Hindlimb muscle (tissue), 1 donor: Measurements from ENCODE around the gene LYAR. TPM values are rescaled to one million over a fixed set of nuclear protein-coding genes. Genes with fewer than 3 reads are reported as not detected.
A peak's percentile ranks its signal among the peaks of the same experiment; 100 is the strongest.

Experiments used
- DNase-seq: peaks from one replicate; pipeline ENCODE4 v3.0.0-alpha.2; 2013
- polyA plus RNA-seq: library from polyadenylated mRNA; unstranded; fragments of 120-200 nt; gene quantifications from one replicate; pipeline ENCODE4 v1.2.1, GENCODE V29; 2013; ENCODE audit not compliant: insufficient read length

The LYAR gene, protein sequence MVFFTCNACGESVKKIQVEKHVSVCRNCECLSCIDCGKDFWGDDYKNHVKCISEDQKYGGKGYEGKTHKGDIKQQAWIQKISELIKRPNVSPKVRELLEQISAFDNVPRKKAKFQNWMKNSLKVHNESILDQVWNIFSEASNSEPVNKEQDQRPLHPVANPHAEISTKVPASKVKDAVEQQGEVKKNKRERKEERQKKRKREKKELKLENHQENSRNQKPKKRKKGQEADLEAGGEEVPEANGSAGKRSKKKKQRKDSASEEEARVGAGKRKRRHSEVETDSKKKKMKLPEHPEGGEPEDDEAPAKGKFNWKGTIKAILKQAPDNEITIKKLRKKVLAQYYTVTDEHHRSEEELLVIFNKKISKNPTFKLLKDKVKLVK
- polyA plus RNA-seq = 11.1 TPM

DNA sequence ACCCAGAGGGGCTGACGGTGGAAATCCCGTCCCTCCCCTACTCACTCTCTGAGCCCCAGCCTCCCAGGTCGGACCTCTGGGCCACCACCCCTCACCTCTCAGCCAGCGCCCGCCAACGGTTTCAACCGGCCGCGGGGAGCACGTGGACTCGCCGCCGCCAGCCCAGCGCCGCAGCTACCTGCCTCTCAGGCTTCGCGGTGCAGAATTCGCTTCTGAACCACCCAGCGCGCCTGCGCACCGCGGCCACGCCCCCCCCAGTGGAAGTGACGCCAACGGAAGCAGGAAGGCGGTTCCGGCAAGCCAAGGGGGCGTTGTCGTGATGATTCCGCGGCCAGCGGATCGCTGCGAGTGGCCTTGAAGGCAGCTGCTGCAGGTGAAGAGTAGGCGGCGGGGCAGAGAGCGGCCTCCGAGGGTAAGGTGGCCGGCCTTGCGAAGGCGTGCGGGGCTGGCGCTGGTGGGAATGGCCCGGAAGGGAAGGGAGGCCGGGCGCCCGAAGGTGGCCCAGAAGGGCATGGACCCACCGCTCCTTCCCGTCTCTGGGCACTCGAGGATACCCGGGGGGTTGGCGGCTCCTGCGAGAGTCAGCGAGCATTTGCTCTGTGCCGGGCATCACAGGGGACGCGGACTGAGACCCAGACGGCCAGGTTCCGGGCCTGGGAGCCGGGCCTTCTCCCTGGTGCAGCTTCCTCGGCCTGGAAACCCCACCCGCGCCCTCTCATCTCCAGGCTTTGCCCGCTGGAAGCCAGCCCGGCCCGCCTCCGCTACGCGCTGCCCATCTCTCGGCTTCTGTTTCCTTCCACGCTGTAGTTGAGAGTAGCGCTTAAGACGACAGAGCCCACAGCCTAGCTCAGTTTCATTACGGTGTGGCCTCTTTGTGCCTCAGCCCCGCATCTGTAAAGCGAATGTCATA is at the start of gene LYAR, which contains the start of gene ZBTB49:
Gene LYAR (minus strand): TSS at position 214 of the 910 bp plus-strand sequence. CDS start 6,412 bp downstream, outside the sequence.
Gene ZBTB49 (plus strand): TSS at position 311 of the 910 bp plus-strand sequence. CDS start 9,695 bp downstream, outside the sequence.
- peak; percentile 95 for DNase-seq

DNA sequence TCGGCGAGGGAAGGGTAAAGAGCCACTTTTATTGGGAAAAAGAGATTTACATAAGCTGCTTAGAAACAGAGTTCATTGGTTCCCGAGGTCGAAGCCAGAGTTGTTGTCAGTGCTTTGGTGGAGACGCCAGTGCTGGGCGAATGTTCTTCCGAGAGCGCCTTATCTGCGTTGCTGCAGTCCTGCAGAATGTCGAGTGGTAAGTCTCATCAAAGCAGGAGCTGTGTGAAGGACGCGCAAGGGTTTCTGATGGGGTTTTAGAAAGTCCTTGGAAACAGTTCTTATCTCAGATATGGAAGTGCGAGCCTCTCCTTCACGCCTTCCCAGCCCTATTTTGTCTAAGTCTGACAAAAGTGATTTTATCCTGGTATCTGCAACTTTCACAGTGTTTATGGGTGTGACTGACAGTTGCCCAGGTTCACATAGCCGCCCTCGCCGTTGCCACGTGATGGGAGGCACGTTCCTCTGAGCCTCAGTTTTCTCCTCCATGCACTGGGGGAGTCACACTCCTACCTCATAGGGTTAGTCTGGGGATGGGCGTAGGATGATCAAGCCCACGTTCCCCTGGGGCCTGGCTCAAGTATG is 49.6 kb upstream of the LYAR start:
- DNase-seq = no peak

DNA sequence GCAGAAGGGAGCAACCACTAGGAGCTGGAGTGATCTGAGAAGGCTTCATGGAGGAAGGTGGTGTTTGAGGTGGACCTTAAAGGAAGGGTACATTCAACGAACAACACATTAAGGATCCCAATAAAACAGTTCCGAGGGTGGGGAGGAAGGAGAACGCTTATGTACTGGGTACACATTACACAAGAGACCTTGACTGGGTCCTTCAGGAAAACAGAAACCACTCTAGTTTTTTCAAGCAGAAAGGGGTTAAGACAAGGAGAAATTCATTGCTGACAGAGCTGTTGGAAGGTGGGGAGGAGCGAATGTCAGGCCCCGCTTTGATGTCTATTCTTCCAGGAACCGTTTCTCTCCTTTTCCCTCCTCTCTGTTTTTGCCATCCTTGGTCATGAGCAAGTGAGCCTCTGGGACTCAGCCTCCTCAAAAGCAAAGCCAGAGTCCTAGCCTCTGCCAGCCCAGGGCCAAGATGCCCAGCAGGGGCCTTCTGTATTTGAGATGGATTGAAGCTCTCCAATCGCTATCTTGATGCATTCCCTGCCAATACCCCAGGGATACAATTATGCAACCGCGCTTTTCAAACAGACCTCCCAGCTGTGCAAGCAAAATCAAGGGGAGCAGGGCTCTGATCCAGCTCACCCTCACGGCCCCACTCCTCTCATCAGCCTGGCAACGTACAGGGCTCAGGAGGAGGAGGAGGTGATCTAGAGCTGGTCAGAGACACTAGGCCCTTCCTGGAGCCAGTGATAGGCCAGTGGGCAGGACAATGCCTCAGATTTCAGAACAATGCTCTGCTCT is 48.5 kb upstream of the LYAR start:
- DNase-seq = no peak

DNA sequence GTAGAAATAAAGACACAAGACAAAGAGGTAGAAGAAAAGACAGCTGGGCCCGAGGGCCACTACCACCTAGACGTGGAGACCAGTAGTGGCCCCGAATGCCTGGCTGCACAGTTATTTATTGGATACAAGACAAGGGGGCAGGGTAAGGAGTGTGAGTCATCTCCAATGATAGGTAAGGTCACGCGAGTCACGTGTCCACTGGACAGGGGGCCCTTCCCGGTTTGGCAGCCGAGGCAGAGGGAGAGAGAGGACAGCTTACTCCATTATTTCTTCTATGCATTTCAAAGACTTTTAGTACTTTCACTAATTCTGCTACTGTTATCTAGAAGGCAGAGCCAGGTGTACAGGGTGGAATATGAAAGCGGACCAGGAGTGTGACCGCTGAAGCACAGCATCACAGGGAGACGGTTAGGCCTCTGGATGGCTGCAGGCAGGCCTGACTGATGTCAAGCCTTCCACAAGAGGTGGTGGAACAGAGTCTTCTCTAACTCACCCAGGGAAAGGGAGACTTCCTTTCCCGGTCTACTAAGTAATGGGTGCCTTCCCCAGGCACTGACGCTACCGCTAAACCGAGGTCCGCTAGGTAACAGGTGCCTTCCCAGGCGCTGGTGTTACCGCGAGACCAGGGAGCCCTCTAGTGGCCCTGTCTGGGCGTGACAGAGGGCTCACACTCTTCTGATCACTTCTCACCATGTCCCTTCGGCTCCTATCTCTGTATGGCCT is 45.0 kb upstream of the LYAR start:
- peak; percentile 26 for DNase-seq

DNA sequence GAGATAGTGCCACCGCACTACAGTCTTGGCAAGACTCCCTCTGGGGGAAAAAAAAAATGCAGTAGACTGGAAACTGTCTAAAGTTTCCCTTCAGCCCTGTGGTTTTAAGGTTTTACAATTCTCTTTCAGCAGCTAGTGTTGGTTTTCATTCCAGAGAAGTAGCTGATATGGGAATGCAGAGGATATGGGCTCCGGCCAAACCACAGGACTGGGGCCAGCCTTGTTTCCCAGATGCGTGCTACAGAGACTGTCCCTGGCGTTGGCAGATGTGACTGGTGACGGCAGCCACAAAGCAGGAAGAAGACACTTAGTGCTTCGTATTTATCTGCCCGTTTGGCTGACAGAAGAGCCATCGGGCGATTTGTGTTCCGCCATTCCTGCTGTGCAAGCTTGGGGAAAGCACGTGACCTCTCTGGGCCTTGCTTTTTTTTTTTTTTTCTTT is 43.3 kb upstream of the LYAR start:
- DNase-seq = no peak

DNA sequence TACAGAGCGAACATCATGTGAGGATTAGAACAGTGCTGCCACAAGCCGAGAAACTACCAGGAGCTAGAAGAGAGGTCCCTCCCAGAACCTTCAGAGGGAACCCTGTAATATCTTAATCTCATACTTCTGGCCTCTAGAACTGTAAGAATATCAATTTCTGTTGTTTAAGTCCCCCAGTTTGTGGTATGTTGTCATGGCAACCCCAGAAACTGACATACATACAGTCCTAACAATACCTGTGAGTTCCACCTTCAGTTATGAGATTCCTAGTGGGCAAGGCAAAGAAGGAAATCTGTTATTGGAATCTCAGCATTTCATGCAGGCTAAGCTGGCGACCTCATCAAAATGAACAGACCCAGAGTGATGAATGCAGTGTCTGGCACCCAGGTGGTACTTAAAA is 42.6 kb upstream of the LYAR start:
- no peak for DNase-seq

DNA sequence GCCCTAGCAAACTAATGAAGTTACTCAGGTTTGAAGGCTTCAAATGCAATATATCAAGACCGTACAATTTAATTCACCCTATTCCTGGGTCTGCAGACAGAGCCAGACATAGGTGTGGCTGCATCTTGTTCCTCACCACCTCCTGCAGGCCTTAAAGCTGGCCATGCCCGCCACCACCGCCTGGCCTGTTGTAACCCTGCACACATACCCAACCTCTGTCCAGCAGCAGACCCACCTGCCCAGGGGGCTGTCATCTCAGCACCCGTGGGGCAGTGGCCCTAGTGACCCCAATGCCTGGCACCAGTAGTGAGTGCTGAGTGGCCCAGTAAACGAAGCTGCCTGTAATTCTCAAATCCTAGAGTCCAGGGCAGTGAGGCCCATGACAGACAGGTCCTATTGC is 40.8 kb upstream of the LYAR start:
- no peak for DNase-seq

DNA sequence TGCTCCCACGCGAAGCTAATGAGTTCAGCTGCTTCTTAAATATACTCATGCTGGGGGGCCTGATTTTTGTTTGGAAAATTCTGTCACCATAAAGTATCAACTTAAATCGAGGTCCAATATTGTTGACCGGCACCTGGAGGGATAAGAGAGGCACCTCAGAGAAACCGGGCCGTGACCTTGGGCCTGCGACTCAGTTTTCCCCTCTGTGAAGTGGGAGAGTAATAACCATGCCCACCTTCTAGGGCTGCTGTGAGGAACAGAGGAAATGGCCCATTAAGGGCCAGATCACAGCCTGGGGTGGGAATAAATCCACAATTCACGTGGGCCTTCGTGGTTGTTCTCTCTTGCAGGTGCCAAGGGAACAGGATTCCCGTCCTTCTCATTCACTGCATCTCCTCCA is 39.5 kb upstream of the LYAR start:
- DNase-seq = no peak

DNA sequence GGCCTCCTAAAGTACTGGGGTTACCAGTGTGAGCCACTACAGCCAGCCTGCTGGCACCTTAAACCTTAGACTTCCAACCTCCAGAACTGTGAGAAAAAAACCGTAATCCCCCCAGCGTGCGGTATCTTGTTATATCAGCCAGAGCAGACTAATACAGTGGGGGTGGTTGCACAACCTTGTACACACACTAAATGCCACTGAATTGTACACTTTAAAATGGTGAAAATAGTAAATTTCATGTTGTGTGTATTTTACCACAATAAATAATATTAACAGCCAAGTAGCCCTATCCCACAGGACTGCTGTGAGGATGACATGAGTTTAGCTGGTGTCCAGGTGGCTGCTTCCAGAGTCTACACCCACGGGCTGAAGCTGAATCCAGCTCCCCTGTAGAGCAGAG is 38.9 kb upstream of the LYAR start:
- DNase-seq = no peak

DNA sequence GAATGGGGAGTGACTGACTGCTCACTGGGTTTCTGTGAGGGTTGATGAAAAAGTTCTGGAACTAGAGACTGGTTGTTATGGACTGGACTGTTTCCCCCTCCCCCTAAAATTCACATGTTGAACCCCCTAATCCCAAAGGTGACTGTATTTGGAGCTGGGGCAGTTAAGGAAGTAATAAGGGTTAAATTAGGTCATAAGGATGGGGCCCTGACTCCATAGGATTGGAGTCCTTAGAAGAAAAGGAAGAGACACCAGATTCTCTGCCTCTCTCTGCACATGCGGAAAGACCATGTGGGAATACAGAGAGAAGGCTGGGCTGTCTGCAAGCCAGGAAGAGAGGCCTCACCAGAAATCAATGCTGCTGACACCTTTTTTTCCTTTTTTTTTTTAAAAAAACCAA is 38.3 kb upstream of the LYAR start:
- no peak for DNase-seq

DNA sequence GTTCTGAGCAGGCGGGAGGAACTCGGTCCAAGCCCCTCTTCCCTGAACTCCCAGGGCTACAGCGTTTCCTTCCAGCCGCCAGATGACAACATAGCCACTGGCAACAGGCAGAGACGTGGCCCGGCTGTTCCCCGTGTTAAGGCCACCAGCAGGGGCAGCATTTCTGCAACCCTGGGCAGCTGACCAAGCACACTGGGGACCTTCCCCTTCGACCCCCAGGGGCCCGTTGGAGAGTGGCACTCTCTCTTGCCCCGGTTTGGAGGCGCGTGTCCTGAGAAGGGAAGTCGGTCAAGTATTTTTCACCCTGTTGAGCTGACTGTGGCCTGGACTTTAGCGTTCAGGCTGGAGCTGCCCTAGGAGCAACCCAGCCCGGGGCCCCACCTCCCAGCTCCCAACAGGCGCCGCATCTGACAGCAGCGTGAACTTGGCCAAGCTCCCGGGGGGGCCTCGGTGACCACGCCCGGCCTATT is 37.7 kb upstream of the LYAR start:
- DNase-seq = no peak

DNA sequence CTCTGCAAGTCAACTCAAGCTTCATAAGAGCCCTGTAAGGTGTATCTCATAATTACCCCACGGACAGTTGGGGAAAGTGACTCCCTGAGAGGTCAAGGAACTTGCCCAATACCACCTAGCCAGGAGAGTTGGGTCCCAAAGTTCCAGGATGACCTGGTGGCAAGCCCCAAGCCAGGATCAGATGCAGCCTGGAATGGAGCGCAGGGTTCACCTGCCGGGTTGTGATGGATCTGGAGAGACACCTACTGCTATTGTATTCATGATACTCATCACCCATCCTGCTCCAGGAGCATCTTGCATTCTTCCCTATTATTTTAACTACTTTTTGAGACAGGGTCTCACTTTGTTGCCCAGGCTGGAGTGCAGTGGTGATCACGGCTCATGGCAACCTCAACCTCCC is 36.2 kb upstream of the LYAR start:
- no peak for DNase-seq

DNA sequence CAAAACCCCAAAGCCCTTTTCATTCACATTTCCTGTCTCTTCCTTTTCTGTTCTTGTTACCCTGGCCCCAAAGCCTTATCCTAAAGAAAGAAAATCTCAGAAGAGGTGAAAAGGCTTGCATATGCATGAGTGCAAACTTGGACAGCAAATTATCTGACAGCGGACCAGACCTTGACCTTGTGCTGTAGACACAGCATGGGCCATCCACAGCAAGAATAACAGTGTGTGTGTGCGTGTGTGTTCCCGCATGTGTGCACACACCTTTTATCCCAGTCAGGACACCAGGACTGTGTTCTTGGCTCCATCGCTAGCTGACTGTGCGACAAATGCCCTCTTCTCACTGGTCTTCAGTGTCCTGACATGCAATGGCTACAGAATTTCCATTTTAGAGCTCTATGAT is 35.4 kb upstream of the LYAR start:
- no peak for DNase-seq

DNA sequence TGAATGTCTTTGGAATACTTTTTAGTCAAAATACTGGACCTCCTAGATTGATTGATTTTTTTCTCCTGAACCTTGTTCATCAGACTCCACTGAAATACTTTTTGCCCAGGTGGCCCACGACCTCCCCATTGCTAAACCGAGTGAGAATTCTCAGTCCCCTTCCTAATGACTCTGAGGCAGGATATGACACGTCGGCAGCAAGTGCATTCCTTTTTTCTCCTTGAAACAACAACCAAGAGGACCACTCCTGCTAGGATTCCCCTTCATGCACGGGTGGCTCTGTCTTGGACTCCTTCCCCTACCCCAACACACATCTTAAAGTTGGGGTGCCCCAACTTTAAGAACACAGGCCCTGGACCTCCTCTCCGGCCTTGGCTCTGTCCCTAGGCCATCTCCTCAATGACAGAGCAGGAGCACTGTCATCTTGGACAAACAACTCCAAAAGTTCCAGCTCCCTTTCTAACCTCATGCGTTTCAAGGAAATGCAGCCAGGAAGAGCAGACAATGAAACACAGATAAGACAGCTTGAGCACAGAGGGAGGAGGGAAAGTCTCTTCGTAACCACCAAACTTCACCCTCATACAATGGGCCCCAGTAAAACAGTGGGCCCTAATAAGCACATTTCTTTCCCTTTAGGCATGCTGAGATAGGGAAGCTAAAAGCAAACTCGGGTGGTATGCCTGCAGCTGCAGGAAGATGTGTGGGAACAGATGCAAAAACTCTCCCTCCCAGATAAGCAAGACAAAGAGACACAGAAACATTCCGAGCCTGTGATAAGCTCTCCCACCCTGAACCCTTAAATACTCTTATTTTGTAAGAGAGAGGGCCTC is 34.0 kb upstream of the LYAR start:
- no peak for DNase-seq

DNA sequence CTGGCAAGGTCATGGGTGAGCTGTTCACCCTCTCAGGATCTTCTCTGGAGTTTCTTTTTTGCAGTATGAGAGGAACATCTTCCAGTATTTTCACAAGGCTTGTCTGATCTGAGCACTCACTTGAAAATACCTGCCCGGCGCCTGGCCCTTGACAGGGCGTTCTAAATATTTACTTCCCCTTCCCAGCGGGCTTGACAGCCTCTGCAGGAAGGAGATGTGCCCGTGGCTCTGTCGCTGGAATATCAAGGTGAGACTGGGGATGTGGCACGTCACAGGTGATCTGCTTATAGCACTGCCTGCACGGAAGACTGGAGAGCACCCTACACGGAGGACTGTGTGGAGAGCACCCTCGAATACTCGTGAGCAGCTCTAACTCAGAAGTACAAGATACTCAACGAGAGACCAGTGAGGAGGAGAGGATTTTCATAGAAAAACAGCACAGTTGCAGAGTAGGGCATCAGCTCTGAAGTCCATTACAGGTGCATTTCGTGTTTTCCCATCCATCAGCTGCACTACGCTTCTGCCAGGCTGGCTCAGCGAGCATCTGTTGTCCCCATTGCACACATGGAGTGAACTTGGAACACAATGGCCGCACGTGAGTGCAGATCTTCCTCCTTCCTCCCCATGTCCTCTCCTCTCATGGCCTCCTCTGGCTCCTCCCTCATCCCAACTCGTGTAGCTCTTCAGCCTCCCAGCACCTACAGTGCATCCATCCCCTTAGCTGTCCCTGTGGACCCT is 32.2 kb upstream of the LYAR start:
- no peak for DNase-seq

DNA sequence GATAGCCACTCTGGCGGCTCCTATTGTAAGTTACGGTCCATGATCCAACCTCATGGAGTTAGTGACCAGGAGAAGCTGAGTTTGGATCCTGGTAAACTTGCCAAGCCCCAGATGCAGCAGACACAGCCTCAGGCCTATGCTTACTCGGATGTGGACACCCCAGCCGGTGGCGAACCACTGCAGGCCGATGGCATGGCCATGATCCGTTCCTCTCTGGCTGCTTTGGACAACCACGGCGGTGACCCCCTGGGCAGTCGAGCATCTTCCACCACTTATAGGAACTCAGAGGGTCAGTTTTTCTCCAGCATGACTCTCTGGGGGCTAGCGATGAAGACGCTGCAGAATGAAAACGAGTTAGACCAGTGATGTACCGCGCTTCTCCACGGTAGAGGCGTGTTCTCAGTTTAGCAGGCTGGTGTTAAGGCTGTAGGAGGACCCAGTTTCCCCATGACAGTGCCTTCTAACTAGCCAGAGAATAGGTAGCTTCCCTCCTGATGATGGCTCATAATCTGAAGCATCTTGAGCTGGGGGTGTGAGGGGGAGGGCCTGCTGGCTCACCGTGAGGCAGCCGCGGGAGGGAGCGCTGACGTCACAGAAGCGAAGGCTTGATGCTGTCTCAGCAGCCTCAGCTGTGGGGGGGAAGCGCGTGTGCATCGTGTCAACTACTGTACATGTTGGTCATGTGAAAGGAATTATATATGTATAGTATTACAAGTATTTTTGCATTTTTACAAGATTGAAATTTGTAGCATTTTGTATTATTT is 31.2 kb upstream of the LYAR start:
- no peak for DNase-seq

DNA sequence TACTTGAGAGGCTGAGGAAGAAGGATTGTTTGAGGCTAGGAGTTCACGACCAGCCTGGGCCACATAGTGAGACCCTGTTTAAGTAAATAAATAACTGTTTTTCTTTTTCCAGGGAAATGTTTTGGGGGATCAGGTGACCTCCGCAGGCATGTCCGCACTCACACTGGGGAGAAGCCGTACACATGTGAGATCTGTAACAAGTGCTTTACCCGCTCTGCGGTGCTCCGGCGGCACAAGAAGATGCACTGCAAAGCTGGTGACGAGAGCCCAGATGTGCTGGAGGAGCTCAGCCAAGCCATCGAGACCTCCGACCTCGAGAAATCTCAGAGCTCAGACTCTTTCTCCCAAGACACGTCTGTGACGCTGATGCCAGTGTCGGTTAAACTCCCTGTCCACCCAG is 30.6 kb upstream of the LYAR start:
- DNase-seq = no peak

DNA sequence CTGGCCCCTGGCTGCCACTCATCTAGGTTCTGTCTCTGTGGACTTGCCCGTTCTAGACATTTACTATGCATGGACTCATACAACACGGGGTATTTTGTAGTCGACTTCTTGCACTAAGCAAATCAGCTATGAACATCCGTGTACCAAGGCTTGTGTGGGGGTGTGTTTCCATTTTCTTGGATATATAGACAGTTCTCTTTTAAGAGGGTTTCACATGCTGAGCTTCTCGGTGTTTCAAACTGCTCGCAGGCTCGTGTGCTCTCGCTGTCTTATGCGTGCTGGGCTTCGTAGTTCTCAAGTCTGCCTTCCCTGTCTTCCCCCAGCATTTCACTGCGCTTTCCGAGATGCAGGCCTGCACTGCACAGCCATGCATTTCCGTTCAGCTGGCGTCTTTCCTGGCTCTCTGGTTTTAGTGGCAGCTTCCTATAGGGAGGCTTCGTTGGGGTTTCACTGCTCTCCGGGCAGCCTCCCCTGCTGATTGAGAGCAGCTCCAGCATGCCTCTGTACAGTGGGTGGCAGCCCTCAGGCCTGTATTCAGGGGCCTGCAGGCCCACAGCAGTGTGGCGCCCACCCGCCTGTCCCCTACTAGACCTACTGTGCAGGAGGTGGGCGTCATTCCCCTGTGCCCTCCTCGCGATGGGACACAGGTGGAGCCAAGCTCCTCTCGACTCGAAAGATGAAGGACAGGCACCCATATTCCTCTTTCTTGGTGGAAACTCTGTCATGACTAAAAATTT is 27.7 kb upstream of the LYAR start:
- DNase-seq = no peak
